ENCODE results near the gene MRTO4. TPM values are rescaled to one million over a fixed set of nuclear protein-coding genes. Genes with fewer than 3 reads are reported as not detected.

MRTO4 gene
- polyA plus RNA-seq, 1 of the 3 experiments (the other 2 are of a cell fraction), result 48.4 TPM

DNA sequence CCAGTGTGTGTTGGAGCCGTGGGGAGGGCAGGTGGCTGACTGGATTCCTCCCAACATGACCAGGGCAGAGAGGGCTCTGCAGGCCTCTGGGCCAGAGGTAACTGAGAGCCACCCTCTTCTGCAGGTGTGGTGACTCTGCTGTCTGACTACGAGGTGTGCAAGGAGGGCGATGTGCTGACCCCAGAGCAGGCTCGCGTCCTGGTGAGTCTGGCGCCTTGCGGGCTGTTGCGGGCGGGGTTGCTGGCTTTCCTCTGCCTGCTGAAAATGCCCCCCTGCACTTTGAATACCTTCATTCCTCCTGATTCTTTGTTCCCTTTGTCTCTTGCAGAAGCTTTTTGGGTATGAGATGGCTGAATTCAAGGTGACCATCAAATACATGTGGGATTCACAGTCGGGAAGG, 6.7 kb downstream of the MRTO4 start (continued):
- TF ChIP-seq, protein P1, sequence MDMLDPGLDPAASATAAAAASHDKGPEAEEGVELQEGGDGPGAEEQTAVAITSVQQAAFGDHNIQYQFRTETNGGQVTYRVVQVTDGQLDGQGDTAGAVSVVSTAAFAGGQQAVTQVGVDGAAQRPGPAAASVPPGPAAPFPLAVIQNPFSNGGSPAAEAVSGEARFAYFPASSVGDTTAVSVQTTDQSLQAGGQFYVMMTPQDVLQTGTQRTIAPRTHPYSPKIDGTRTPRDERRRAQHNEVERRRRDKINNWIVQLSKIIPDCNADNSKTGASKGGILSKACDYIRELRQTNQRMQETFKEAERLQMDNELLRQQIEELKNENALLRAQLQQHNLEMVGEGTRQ (IDR thresholded peaks at IDR 0.05; ENCODE audit: borderline replicate concordance, low read depth, low read length), result no peak
- no peak for TF ChIP-seq RFX5 (IDR thresholded peaks at IDR 0.05; ENCODE audit: low read length)

DNA sequence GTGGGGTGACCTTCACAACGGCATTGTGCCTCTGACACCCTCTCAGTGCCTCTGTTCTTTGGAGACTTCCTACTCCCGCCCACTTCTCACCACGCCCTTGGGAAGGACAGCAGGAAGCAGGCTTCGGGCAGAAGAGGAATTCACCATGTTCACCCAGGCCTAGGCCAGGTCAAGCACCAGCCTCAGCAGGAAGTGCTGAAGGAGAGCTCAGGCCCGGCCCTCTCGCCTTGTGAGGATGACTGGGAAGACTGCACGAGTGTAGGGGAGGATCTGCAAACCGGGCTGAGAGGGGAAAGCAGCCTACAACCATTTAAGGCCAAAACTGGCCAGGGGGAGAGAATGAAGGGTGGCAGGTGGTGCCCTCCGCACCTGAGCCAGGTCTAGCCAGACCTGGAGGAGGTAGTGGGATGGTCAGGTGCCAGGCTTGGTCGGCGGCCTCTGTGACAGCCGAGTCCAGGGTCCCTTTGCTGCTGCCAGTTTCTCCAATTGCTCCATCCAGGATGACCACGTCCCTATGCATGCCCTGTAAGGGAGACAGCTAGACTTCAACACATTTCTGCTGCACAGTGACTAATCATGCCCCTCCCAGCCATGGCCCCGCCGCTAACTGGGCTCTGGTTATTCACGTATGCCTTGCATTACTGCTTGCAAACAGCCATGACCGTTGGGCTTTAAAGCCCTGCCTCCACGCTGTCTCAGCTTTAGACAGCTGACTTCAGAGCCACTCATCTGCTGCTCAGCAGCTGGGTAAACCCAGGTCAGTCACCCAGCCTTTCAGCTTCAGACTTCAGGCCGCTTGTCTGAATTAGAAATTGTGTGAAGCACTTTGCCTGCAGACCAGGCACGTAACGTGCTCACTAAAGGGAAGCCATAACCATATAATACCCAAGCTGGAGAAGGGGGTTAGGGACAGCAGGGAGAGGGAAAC, 8.9 kb downstream of the MRTO4 start:
- POLR2A ChIA-PET, result interaction anchor here (0.6 kb wide), 1 partner anchor 130 kb away, joined by 6 read pairs; no protein-coding TSS in a partner anchor
- DNase-seq, result no peak
- Histone ChIP-seq H3F3A (replicated peaks; ENCODE audit: insufficient read depth) (peaks cover 3% of the 10 kb centered on the region), H3K9me3 (no peaks in the 10 kb centered on the region), H3K9me2 (no peaks in the 10 kb centered on the region), H3K27me3 (ENCODE audit: insufficient read depth) (no peaks in the 10 kb centered on the region), H3K9ac (no peak overlapping the region), H4K20me1 (ENCODE audit: insufficient read depth) (no peaks in the 10 kb centered on the region), H3K4me2 (no peak overlapping the region), H2AFZ (ENCODE audit: low read depth) (no peak overlapping the region), H3K27ac (ENCODE audit: low read depth in 2 of 2, low read length in 1 of 2) (no peak overlapping the region), H3K4me3 (ENCODE audit: low read depth in 2 of 2, low read length in 1 of 2) (no peak overlapping the region), H3K36me3 (replicated peaks in 1 of 2; ENCODE audit: control insufficient read depth in 1 of 2, insufficient read depth in 2 of 2, low read length in 1 of 2) (peaks cover 14 to 39% of the 10 kb centered on the region in 2 experiments), H3K79me2 (ENCODE audit: insufficient read depth) (peaks cover 16% of the 10 kb centered on the region; the same call in 1 of the 2 replicates), H3K4me1 (ENCODE audit: control insufficient read depth in 1 of 2, insufficient read depth in 2 of 2, low read depth in 1 of 2, low read length in 1 of 2) (no peaks in the 10 kb centered on the region)
- CTCF ChIA-PET, result interaction anchor here (1.0 kb wide), 1 partner anchor 393 kb away, joined by 3 read pairs; no protein-coding TSS in a partner anchor
- no peak for TF ChIP-seq POLR2AphosphoS5 (IDR thresholded peaks at IDR 0.05; ENCODE audit: low read depth, low read length)
- TF ChIP-seq, protein P1 (IDR thresholded peaks at IDR 0.05; ENCODE audit: borderline replicate concordance, low read depth, low read length), result no peak
- TF ChIP-seq NFIC (IDR thresholded peaks at IDR 0.05; ENCODE audit: borderline replicate concordance), result no peak
- TF ChIP-seq, protein P2, sequence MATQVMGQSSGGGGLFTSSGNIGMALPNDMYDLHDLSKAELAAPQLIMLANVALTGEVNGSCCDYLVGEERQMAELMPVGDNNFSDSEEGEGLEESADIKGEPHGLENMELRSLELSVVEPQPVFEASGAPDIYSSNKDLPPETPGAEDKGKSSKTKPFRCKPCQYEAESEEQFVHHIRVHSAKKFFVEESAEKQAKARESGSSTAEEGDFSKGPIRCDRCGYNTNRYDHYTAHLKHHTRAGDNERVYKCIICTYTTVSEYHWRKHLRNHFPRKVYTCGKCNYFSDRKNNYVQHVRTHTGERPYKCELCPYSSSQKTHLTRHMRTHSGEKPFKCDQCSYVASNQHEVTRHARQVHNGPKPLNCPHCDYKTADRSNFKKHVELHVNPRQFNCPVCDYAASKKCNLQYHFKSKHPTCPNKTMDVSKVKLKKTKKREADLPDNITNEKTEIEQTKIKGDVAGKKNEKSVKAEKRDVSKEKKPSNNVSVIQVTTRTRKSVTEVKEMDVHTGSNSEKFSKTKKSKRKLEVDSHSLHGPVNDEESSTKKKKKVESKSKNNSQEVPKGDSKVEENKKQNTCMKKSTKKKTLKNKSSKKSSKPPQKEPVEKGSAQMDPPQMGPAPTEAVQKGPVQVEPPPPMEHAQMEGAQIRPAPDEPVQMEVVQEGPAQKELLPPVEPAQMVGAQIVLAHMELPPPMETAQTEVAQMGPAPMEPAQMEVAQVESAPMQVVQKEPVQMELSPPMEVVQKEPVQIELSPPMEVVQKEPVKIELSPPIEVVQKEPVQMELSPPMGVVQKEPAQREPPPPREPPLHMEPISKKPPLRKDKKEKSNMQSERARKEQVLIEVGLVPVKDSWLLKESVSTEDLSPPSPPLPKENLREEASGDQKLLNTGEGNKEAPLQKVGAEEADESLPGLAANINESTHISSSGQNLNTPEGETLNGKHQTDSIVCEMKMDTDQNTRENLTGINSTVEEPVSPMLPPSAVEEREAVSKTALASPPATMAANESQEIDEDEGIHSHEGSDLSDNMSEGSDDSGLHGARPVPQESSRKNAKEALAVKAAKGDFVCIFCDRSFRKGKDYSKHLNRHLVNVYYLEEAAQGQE (IDR thresholded peaks at IDR 0.05; ENCODE audit: low read depth, low read length), result no peak
- no peak for TF ChIP-seq FOXM1 (IDR thresholded peaks at IDR 0.05; ENCODE audit: low read depth)
- TF ChIP-seq FOXJ3 (CRISPR knock-in tag; IDR thresholded peaks at IDR 0.05), result no peak
- no peak for TF ChIP-seq ELF1 (IDR thresholded peaks at IDR 0.05)
- no peak for TF ChIP-seq YY1 (IDR thresholded peaks at IDR 0.05; ENCODE audit: low read depth)
- no peak for TF ChIP-seq TAF1 (IDR thresholded peaks at IDR 0.05; ENCODE audit: borderline replicate concordance, low read depth, low read length)
- TF ChIP-seq, protein P3, sequence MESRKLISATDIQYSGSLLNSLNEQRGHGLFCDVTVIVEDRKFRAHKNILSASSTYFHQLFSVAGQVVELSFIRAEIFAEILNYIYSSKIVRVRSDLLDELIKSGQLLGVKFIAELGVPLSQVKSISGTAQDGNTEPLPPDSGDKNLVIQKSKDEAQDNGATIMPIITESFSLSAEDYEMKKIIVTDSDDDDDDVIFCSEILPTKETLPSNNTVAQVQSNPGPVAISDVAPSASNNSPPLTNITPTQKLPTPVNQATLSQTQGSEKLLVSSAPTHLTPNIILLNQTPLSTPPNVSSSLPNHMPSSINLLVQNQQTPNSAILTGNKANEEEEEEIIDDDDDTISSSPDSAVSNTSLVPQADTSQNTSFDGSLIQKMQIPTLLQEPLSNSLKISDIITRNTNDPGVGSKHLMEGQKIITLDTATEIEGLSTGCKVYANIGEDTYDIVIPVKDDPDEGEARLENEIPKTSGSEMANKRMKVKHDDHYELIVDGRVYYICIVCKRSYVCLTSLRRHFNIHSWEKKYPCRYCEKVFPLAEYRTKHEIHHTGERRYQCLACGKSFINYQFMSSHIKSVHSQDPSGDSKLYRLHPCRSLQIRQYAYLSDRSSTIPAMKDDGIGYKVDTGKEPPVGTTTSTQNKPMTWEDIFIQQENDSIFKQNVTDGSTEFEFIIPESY (IDR thresholded peaks at IDR 0.05; ENCODE audit: borderline replicate concordance, low read depth), result no peak
- TF ChIP-seq RCOR1 (IDR thresholded peaks at IDR 0.05; ENCODE audit: low read length), result no peak
- 81% methylated on average over 18 of the region's 21 CpGs for WGBS (ENCODE audit: low lambda C conversion rate)

Data from SK-N-SH (cell line).